IPS DF 4.7 (cell line): ENCODE results near the gene CALD1.

Experiments used
- DNase-seq: peaks from one replicate; pipeline ENCODE4 v3.0.0-alpha.2; 2013; ENCODE audit warnings: low spot score; ENCODE audit errors: extremely low read depth

Gene CALD1

GRCh38 chr7:134995239-134996096 is 216.0 kb downstream of the CALD1 start:
- no peak for DNase-seq

GRCh38 chr7:134996097-134996550 is 216.7 kb downstream of the CALD1 start:
- no peak for DNase-seq

DNA sequence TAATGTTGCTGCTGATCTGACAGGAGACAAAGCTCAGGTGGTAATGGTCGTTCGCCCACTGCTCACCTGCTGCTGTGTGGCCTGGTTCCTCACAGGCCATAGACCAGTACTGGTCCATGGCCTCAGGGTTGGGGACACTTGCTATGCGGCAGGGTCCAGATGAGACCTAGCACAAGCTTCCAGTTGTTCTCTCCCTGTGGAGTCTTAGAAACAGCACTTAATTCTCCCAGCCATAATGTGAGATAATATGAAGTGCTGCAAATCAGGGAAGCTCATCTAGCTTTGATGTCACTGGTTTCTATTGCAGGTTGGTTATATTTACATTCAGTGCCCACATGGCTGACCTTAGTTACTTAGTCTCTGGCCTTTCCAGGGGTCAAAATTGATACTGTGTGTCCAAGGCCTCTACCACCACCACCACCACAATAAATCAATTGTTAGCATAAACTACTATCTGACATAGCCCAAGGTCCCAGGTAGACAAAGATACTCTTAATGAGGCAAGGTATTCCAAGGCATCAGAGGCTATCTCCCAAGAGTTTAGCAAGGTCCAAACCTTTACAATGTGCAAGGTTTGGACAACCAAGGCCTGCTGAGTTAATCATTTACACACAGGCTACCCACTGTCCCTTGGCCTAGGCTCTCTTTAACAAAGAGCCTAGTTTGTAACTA is 217.9 kb downstream of the CALD1 start:
- DNase-seq = no peak

DNA sequence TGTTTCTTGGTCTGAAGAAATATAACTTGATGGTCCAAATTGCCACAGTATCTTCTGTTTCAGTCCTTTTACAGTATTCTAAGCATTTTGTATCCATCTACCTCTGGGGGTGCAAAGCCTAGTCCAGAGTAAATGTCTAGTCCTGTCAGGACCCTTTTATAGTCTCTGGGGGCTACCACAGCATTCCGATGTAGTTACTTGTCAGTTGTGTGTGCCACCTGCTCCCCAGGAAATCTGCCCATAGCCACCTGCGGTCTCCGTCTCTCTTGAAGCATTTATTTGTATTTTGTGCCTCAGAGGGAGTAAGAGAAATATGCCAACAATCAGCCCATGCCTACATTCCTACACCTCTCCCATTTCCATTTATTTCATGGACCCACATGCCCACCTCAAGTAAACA is 219.7 kb downstream of the CALD1 start:
- no peak for DNase-seq

DNA sequence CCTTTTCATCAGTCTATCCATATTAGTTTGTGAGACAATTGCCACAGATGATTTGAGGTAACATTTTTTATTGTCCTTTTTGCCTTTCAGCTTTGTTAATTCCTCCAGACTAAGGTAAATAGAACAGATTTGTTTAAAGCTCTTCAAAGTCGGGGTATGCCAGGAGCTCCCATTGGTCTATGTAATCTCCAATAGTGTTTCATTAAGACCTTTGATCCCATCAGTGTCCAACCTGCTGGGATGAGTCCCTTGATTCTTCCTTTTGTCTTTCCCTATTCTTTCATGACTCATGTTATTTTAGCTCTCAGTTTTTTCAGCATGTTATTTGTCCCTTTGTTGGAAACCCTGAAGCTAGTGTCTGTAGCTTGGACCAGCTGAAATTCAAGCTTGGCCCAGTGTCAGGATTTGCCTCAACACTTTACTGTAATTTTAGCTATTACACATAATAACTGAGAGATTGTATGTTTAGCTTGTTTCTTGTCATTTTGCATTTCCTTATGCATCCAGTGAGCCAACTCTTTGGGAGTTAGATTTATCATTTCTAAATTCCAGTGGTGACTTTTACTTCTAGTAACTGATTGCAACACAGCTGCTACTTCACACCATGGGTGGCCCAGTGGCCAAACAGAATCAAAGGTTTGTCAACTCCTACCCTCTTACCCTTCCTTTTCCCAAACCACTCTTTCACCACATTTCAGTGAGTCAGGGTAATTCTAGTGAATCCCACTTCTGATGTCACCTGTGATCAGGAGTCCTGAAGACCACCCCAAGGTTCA is 222.1 kb downstream of the CALD1 start:
- no peak for DNase-seq

GRCh38 chr7:135012229-135012628 is 232.8 kb downstream of the CALD1 start:
- no peak for DNase-seq
